ENCODE data around the gene CASP8AP2. TPM values are rescaled to one million over a fixed set of nuclear protein-coding genes. Genes with fewer than 3 reads are reported as not detected.

The CASP8AP2 gene
- total and polyA plus RNA-seq, 12 donors: 4.8 to 17.9 (median 9.0) TPM

- no peak for TF ChIP-seq POLR2A (IDR thresholded peaks at IDR 0.05)
- TF ChIP-seq, protein P1, sequence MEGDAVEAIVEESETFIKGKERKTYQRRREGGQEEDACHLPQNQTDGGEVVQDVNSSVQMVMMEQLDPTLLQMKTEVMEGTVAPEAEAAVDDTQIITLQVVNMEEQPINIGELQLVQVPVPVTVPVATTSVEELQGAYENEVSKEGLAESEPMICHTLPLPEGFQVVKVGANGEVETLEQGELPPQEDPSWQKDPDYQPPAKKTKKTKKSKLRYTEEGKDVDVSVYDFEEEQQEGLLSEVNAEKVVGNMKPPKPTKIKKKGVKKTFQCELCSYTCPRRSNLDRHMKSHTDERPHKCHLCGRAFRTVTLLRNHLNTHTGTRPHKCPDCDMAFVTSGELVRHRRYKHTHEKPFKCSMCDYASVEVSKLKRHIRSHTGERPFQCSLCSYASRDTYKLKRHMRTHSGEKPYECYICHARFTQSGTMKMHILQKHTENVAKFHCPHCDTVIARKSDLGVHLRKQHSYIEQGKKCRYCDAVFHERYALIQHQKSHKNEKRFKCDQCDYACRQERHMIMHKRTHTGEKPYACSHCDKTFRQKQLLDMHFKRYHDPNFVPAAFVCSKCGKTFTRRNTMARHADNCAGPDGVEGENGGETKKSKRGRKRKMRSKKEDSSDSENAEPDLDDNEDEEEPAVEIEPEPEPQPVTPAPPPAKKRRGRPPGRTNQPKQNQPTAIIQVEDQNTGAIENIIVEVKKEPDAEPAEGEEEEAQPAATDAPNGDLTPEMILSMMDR (IDR thresholded peaks at IDR 0.05): no peak
These were observed 44.8 kb downstream of the CASP8AP2 start for GRCh38 chr6:89874438-89874837.

GRCh38 chr6:89886378-89887120 lies 56.9 kb downstream of the CASP8AP2 start:
- no peaks in the 10 kb centered on the region for H3K4me1 ChIP-seq (replicated peaks in 1 of 2)
- intact Hi-C loops (cut with DNase I): no loop called here
- no peaks in the 10 kb centered on the region for H3K9me3 ChIP-seq (replicated peaks in 1 of 3)
- WGBS, 4 donors: 89 to 100% (median 90%) methylated on average over 14 to 44 of the region's 44 CpGs
- DNase-seq: no peak
- H3K36me3 ChIP-seq (replicated peaks in 1 of 2): no peaks in the 10 kb centered on the region
- TF ChIP-seq POLR2A (IDR thresholded peaks at IDR 0.05): no peak
- TF ChIP-seq, protein P1 (IDR thresholded peaks at IDR 0.05): no peak
- no peak overlapping the region for H3K4me3 ChIP-seq
- H3K27ac ChIP-seq: no peak overlapping the region
- no peaks in the 10 kb centered on the region for H3K27me3 ChIP-seq

More at GRCh38 chr6:89874438-89874837, 44.8 kb downstream of the CASP8AP2 start:
- 95 to 97% (median 97%) methylated on average over 3 of the region's 3 CpGs for WGBS, 4 donors
- Histone ChIP-seq H3K9me3 (replicated peaks in 1 of 3) (no peaks in the 10 kb centered on the region), H3K36me3 (replicated peaks in 1 of 2) (peaks cover 0 to 14% of the 10 kb centered on the region in 2 donors), H3K4me3 (no peak overlapping the region), H3K27ac (no peak overlapping the region), H3K27me3 (no peaks in the 10 kb centered on the region), H3K4me1 (replicated peaks in 1 of 2) (no peaks in the 10 kb centered on the region)
- no peak for DNase-seq
- intact Hi-C loops (cut with DNase I): no loop called here

DNA sequence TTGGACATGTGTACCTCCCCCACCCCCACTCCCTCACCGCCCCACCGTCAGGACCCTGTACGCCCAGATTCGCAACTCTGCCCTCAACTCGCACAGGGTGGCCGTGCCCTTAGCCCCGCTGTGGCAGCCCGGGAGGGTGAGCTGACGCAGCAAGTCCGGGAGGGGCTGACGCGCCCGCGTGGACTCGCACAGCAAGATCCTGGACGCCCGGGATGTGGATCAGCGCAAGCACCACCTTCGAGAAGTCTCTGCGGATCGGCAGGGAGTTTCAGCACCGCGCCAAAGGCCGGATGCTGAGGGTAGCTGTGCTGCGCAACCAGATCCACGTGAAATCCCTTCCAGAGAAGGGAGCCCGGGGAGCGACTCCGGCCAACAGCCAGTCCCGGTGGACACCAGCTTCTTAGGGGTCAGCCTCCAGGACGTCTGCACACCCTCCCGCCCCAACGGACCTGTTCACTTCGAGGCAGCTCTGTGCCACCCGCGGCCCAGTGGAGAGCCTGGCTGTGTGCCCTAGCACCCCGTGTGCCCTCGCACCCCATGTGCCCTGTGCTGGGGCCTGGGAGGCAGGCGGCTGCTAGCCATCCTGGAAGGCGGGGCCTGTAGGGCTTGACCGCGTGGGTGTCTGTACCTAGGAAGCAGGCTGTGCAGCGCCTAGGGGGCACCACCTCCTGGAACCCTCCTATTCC lies 57.9 kb downstream of the CASP8AP2 start:
- Histone ChIP-seq H3K27ac (no peak overlapping the region), H3K4me3 (no peak overlapping the region), H3K36me3 (replicated peaks in 1 of 2) (no peaks in the 10 kb centered on the region), H3K27me3 (peaks cover 2% of the 10 kb centered on the region), H3K4me1 (replicated peaks in 1 of 2) (no peaks in the 10 kb centered on the region), H3K9me3 (replicated peaks in 1 of 3) (no peaks in the 10 kb centered on the region)
- 16 to 27% (median 20%) methylated on average over 5 to 43 of the region's 43 CpGs for WGBS, 4 donors
- intact Hi-C loops (cut with DNase I): no loop called here
- no peak for TF ChIP-seq POLR2A (IDR thresholded peaks at IDR 0.05)
- TF ChIP-seq, protein P1 (IDR thresholded peaks at IDR 0.05): no peak
- no peak for DNase-seq

- intact Hi-C loops (cut with DNase I): no loop called here
- DNase-seq: no peak
- 77 to 89% (median 83%) methylated on average over 7 of the region's 7 CpGs for WGBS, 4 donors
- Histone ChIP-seq H3K36me3 (replicated peaks in 1 of 2) (no peaks in the 10 kb centered on the region), H3K4me1 (replicated peaks in 1 of 2) (no peaks in the 10 kb centered on the region), H3K9me3 (replicated peaks in 1 of 3) (no peaks in the 10 kb centered on the region), H3K4me3 (no peak overlapping the region), H3K27ac (no peak overlapping the region), H3K27me3 (peaks cover 3% of the 10 kb centered on the region)
- TF ChIP-seq, protein P1 (IDR thresholded peaks at IDR 0.05): no peak
- no peak for TF ChIP-seq POLR2A (IDR thresholded peaks at IDR 0.05)
These were observed 58.4 kb downstream of the CASP8AP2 start for GRCh38 chr6:89888138-89888514.
